Muscle of leg (tissue), 11 donors: ENCODE results near the gene TXLNB. TPM values are rescaled to one million over a fixed set of nuclear protein-coding genes. Genes with fewer than 3 reads are reported as not detected.

Source experiments
- DNase-seq: peaks from one replicate; pipeline ENCODE4 v3.0.0; 2013
- H3K27ac ChIP-seq: one replicate; pipeline ENCODE4 v1.5.1; 2013; ENCODE audit warnings: mild to moderate bottlenecking, low read length, control low read depth
- H3K27me3 ChIP-seq: one replicate; pipeline ENCODE4 v1.6.1; 2013; ENCODE audit warnings: low read length; ENCODE audit not compliant: control insufficient read depth, insufficient read depth
- H3K36me3 ChIP-seq: one replicate; pipeline ENCODE4 v1.6.1; 2013; ENCODE audit warnings: low read length; ENCODE audit not compliant: control insufficient read depth, insufficient read depth
- H3K4me1 ChIP-seq: one replicate; pipeline ENCODE4 v1.6.1; 2013; ENCODE audit warnings: low read length; ENCODE audit not compliant: control insufficient read depth, insufficient read depth
- H3K4me3 ChIP-seq: one replicate; pipeline ENCODE4 v1.5.1; 2013; ENCODE audit warnings: low read length, control low read depth
- H3K9me3 ChIP-seq: replicated peaks from 2 replicates; pipeline ENCODE4 v1.6.1; 2013; ENCODE audit warnings: low read depth, low read length; ENCODE audit not compliant: control insufficient read depth
- WGBS: methylation state at CpG from one replicate; pipeline ENCODE4 v1.1.5; 2013; ENCODE audit warnings: missing lambda C conversion rate; ENCODE audit not compliant: insufficient coverage; 5-methylcytosine and 5-hydroxymethylcytosine counted together
- polyA plus RNA-seq, 8 donors: library from polyadenylated mRNA; unstranded; fragments of 120-200 nt; gene quantifications; one replicate each; pipeline versions ENCODE4 v1.2.1 to v1.2.3, GENCODE V29; 2013; ENCODE audit warnings: inconsistent platforms in 1 of 8, low replicate concordance in 1 of 8; ENCODE audit not compliant: insufficient read length in 8 of 8, insufficient read depth in 1 of 8
- total RNA-seq: library from RNA; stranded (reverse); fragments of 120-200 nt; gene quantifications from one replicate; pipeline ENCODE4 v1.2.4, GENCODE V29; 2013

Gene TXLNB
- total and polyA plus RNA-seq, 9 donors = 61.1 to 108 (median 87.7) TPM

DNA sequence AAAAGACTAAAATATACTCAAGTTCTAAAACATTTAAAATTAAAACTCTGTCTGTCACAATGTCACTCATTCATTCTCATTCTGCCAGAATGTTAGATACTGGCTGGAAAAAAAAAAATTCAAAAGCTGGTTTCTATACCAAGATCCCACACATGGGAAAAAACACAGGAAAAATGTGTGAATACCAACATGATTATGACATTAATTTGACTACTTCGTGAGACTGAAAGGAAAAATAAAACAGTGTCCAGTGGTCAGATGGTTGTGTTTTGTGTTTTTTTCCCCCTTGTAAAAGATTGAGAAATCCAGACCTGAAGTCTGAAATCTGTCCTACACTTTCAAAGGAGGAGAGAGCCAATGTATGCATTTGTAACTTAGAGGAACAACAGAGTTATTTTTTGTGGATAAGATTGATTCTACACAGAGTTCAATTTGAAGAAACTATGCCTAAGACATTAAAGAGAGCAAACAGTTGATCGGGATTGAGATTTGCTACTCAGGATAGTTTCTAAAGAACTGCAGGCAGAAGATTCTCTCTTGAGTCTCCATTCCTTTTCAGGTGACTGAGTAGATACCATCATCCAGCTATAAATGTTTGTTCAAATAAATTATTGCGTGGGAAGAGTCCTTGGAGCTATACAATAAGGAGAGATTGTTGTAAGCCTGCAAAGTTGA lies 39.2 kb upstream of the TXLNB start:
- H3K27me3 ChIP-seq = no peaks in the 10 kb centered on the region
- H3K36me3 ChIP-seq = no peaks in the 10 kb centered on the region
- WGBS = no CpG with 5 or more reads among the region's 3 CpGs
- H3K4me3 ChIP-seq = no peak overlapping the region
- H3K4me1 ChIP-seq = no peaks in the 10 kb centered on the region
- DNase-seq = no peak
- no peaks in the 10 kb centered on the region for H3K9me3 ChIP-seq
- no peak overlapping the region for H3K27ac ChIP-seq

DNA sequence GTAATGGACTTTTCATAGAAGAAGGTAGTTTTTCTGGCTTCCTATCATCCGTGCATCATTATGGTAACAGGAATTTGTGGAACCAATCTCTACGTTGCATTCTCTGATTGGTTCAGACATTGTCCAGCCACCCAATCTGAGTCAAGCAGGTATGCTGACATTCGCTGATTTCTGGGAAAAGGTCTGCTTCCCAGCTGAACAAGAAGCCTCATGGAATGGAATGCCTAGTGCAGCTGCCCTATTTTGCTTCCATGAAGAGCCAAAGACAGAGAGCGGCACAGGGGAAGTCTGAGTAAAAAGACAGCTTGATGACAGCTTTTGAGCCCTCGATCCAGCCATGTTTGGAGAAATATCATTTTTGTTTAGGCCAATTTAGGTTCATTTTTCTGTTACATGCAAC lies 38.5 kb upstream of the TXLNB start:
- H3K9me3 ChIP-seq = no peaks in the 10 kb centered on the region
- no peak overlapping the region for H3K4me3 ChIP-seq
- H3K4me1 ChIP-seq = peaks cover 3% of the 10 kb centered on the region
- whole genome bisulfite sequencing = 85% methylated on average over 3 of the region's 5 CpGs
- DNase-seq = peak; percentile 19
- no peak overlapping the region for H3K27ac ChIP-seq
- H3K36me3 ChIP-seq = no peaks in the 10 kb centered on the region
- no peaks in the 10 kb centered on the region for H3K27me3 ChIP-seq

DNA sequence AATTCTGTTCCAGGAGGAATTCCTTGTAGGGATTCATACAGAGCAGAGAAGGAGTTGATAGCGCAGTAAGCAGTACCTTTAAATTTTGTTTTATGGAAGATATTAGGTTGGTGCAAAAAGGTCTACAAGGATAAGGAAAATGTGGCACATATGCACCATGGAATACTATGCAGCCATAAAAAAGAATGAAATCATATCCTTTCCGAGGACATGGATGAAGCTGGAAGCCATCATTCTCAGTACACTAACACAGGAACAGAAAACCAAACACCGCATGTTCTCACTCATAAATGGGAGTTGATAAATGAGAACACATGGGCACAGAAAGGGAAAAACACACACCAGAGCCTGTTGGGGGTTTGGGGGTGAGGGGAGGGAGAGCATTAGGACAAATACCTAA lies 37.4 kb upstream of the TXLNB start:
- WGBS = no CpG with 5 or more reads among the region's 3 CpGs
- Histone ChIP-seq H3K9me3 (no peaks in the 10 kb centered on the region), H3K27me3 (no peaks in the 10 kb centered on the region), H3K36me3 (no peaks in the 10 kb centered on the region), H3K27ac (no peak overlapping the region), H3K4me1 (peaks cover 3% of the 10 kb centered on the region), H3K4me3 (no peak overlapping the region)
- no peak for DNase-seq

DNA sequence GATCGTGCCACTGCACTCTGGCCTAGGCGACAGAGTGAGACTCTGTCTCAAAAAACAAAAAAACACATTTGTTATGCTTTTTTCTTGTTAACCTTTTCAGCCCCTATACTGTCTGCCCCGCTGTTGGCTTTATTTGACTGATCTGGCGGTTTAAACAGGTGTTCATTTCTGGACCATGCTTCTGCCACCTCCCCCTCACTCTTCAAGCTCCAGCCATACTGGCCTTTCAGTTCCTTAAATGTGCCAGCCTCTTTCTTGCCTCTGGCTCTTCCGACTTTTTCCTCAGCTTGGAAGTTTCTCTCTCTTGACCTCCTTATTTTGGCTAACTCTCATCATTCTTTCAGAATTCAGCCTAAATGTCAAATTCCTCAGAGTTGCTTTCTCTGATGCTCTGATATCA lies 35.2 kb upstream of the TXLNB start:
- H3K4me3 ChIP-seq = no peak overlapping the region
- H3K9me3 ChIP-seq = no peaks in the 10 kb centered on the region
- DNase-seq = peak; percentile 25
- H3K4me1 ChIP-seq = peaks cover 6% of the 10 kb centered on the region
- no peaks in the 10 kb centered on the region for H3K27me3 ChIP-seq
- no peak overlapping the region for H3K27ac ChIP-seq
- WGBS = 81% methylated on average over 4 of the region's 5 CpGs
- no peaks in the 10 kb centered on the region for H3K36me3 ChIP-seq

DNA sequence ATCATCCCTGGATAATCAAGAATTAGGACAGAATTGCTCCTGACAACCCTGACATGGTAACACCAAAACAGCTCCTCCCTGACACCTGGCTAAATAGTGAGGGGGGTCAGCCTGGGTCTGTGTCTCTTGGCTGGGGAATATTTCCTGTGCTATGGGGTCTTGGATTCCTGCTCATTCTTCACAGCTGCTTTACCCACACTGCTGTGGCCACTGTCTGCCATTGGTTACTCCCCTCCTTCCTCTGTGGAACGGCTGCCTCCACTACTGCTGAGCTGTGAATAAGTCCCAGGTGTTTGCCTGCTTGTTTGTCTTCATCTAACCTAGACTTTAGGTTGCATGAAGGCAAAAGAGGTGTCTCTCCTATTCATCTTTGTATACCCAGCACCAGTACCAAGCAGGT lies 33.9 kb upstream of the TXLNB start:
- no peak overlapping the region for H3K27ac ChIP-seq

DNA sequence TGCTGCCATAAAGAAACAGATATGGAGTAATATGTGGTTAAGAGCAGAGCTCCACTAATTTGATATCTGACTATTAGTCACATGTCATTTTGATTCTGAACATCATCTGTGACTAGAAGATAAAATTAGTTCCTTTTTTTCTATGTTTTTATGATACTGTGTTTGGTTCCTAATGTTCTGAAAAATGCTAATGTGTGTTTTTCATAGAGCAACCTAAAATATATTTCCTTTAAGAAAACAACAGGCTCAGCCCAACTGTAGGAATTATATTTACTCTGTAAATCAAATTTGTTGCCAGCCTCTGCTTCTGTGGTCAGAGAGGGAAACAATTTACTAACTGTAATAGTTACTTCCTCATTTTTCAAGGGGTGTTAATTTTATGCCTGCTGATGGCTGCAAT lies 33.3 kb upstream of the TXLNB start:
- peak overlapping the region; percentile 32 for H3K27ac ChIP-seq
- H3K9me3 ChIP-seq = no peaks in the 10 kb centered on the region
- H3K4me1 ChIP-seq = peaks cover 6% of the 10 kb centered on the region
- no peak overlapping the region for H3K4me3 ChIP-seq
- no peaks in the 10 kb centered on the region for H3K36me3 ChIP-seq
- DNase-seq = peak; percentile 59
- H3K27me3 ChIP-seq = no peaks in the 10 kb centered on the region

More for the DNA sequence above, 33.9 kb upstream of the TXLNB start:
- DNase-seq = no peak
- H3K4me1 ChIP-seq = peaks cover 6% of the 10 kb centered on the region
- no peak overlapping the region for H3K4me3 ChIP-seq
- H3K27me3 ChIP-seq = no peaks in the 10 kb centered on the region
- WGBS = no CpG with 5 or more reads among the region's 1 CpG
- H3K9me3 ChIP-seq = no peaks in the 10 kb centered on the region
- H3K36me3 ChIP-seq = no peaks in the 10 kb centered on the region

DNA sequence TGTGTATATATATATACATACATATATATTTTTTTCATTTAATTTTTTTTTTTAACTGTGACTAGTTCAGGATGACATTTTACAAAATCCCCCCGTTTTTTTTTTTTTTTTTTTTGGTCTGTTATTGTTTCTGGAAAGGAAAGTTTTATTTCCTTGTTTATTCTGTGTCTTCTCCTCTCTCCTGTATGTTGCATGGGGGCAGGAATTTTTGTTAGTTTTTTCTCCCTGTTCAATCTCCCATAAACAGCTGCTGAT lies 32.4 kb upstream of the TXLNB start:
- WGBS = no CpG with 5 or more reads among the region's 1 CpG
- Histone ChIP-seq H3K27me3 (no peaks in the 10 kb centered on the region), H3K4me1 (peaks cover 6% of the 10 kb centered on the region), H3K9me3 (no peaks in the 10 kb centered on the region), H3K27ac (peak overlapping the region; percentile 85), H3K4me3 (no peak overlapping the region), H3K36me3 (no peaks in the 10 kb centered on the region)
- no peak for DNase-seq

DNA sequence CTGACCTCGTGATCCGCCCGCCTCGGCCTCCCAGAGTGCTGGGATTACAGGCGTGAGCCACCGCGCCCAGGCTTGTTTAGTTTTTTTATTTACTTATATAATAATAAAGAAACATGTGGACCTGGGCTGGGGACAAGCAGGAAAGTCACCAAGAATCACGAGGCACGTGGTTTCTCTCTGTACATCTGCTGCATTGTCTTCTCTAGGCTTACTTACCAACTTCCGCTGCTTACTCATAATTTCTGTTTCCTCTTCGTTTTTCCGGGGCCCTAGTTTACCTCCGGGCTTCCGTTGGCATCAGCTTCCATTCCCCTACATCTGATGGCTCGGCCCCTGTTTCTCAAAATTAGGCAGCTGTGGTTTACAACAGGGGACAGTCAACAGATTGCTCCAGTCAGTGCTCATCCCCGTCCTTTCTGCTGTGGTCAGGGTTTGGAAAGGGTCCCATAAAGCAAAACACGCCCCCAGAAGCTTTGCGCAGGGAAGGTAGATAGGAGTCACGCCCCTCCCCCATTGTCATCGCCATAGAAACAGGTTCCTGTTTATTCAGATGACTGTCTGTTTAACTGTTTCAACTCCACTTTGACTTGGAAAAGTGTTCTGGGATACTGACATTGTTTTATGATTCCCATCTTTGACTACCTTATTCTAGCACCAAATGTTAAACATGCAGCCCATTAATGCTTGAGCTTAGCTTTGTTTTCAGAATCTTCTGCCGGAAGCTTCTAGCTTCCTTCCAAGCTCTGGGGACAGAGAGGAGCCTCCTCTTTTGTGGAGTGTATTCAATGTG lies 31.9 kb upstream of the TXLNB start:
- WGBS = 30% methylated on average over 4 of the region's 21 CpGs
- Histone ChIP-seq H3K4me3 (peak overlapping the region; percentile 27), H3K27ac (peak overlapping the region; percentile 85), H3K27me3 (no peaks in the 10 kb centered on the region), H3K36me3 (no peaks in the 10 kb centered on the region), H3K4me1 (peaks cover 6% of the 10 kb centered on the region), H3K9me3 (no peaks in the 10 kb centered on the region)
- peak; percentile 94 for DNase-seq

DNA sequence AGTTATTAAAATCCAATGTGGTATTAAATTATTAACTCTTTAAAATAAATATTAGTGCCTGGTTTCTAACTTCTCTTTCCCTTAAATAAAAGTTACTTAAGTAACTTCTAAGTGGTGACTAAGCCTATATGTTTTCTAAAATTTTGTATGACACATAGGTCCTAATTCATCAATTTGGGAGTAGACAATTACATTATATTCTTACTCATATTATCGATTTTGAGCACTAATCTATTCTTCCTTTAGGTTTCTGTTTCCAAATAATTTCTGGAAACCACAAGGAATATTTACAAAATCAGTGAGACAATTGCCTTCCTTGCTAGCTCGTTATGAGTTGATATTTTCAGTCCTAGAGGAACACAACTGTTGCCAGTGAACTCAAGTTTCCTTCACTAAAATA lies 28.3 kb upstream of the TXLNB start:
- peaks cover 3% of the 10 kb centered on the region for H3K4me1 ChIP-seq
- WGBS = no CpG with 5 or more reads among the region's 2 CpGs
- peaks cover 2% of the 10 kb centered on the region for H3K9me3 ChIP-seq
- no peaks in the 10 kb centered on the region for H3K27me3 ChIP-seq
- DNase-seq = no peak
- H3K27ac ChIP-seq = no peak overlapping the region
- H3K4me3 ChIP-seq = no peak overlapping the region
- no peaks in the 10 kb centered on the region for H3K36me3 ChIP-seq

DNA sequence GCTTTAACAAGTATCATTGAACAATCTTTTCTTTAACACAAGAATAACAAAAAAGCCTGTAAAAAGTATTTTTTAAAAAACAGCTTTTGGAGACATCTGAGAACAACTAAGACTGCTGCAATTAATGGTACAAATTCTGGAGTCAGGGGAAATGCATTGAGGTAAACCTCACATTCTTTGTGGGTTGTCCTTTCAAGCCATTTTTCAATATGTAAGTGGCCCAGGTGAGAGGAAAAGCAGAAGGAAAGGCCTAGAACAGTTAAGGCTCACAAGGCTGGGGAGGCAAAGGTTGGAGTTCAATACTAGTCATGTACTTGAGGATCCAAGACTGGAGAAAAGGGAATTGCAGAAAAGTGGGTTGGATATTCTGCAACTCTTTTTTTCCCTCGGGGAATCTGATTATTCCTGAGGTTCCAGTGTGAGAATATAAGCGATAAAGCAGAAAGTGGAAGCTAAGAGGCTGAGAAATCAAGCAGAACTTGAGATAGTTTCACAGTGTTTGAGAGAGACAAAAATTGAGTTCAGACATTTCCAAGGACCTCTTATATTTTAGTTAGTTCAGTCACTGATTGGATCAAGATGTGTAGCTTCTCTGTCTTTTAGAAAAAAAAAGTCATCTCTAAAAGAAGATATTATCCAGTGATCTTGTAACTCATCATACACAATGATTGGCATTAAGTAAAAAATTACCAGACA lies 25.0 kb upstream of the TXLNB start:
- Histone ChIP-seq H3K4me3 (no peak overlapping the region), H3K9me3 (peaks cover 2% of the 10 kb centered on the region), H3K36me3 (no peaks in the 10 kb centered on the region), H3K4me1 (no peaks in the 10 kb centered on the region), H3K27ac (no peak overlapping the region), H3K27me3 (no peaks in the 10 kb centered on the region)
- WGBS = 100% methylated on average over 2 of the region's 2 CpGs
- DNase-seq = no peak
